Stimulated activated CD8-positive, alpha-beta memory T cell treated with anti-CD3 and anti-CD28 coated beads, Interleukin-7, amount 100 ng/mL, for 48 hours (primary cell): ENCODE data around the gene LZTS2.

ENCODE experiments used
- DNase-seq, 2 donors: peaks; one replicate each; pipeline ENCODE4 v3.0.0-alpha.2; 2020; ENCODE audit warnings: low read depth in 1 of 2; ENCODE audit errors: extremely low read depth in 1 of 2

The LZTS2 gene

DNA sequence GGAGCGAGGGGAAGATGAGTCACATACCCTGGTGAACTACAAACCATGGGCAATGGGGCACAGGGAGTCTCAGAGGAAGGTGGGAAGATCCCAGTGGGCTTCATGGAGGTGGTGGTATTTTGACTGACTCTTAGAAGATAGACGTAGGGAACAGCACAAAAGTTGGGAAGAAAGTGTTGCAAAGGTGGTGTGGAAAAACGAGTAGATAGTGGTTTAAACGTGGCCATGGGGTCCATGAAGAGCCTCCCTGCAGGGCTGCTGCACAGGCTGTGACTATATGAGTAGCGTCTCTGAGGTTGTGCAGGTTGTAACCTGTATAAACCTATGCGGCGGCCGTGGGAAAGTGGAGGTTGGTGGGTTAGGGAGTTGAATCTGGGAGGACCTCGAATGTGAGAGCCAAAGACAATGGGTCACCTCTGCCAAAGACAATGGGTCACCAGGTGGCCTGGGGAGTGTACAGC lies 13.8 kb downstream of the LZTS2 start:
- no peak for DNase-seq

DNA sequence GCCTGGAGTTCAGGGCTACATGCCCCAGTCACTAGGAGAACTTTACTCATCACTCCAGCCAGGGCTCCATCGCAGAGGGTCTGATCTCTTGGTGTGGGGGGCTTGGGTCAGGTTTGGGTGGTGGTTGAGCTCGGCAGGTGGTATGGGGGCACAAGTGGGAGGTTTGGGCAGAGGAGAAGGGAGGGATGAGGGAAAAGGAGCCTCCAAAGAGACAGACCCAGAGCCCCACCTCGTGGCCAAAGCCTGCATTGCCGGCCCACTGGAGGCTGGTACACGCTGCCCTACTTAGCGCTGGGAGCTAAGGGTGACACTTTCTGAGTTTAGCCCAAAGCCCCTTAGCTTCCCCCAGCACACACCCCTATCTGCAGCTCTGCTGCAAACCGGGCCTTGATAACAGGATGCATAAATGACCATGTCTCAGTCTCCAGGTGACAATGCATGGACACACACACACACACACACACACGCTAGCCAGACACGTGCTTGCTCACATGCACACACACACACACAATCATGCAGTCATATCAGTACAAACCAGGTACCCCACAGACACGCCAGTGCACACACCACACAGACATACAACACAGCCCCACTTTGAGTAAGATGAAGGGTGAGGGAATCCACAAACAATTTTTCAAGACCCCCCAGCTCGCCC lies 14.7 kb downstream of the LZTS2 start:
- DNase-seq, result peak; percentile 39 to 59

DNA sequence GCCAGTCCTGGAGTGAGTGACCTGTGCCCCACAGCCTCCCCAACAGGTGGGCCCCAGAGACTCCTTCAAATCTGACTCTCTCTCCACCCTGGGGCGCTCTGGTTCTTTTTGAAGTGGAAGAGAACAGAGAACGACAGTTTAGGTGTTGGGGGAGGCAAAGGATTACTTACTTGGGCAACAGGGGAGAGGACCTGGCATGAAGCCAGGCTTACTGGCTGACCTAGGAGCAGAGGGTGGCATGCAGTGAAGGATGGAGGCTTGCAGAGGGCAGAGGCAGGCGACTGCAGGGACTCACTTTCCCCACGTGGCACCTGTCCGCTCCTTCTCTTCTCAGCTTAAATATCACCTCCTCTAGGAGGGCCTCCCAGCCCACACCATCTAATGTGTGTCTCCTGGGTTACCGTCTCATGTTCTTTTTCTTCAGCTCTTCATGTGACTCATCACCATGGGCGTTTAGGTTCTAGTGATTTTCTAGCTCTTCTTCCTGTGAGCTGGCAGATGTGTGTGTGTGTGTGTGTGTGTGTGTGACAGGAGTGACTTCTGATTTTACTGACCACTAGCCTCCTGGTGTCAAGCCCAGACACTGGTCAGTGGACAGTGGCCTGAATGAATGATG lies 15.5 kb downstream of the LZTS2 start:
- DNase-seq, result no peak

DNA sequence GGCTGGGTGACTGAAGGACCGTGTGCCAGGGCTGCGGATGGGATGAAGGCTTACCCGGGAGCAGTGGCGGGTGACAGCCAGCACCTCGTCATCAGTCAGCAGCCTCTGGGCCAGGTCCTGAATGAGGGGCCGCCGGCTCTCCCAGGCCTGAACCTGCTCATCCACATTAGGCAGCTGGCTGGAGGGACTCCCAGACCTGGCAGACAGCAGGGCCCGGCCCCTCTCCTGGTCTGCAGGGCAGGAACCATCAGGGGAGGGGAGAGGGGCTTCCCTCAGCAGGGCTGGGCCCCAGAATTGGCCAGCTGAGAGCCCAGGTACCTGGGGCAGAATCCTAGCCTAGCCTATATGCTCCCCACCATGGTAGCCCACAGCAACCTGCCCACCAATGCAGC lies 16.0 kb downstream of the LZTS2 start:
- no peak for DNase-seq

DNA sequence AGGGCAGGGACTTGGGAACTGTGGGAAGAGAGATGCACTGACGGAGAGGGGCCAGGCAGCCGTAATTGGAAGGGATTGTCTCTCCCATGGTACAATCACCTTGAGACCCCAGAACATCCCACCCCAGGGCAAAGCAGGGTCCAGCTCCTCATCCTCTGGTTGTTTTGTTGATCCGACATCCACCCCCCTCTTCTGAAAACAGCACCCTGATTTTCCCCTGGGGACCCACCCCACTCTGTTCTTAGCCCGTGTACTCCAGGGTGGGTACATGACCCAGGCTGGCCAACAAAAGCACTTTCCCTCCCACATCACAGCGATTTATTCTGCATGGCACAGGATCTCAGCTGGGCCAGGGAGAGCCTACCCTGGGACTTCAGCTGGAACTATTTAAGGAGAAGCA lies 17.2 kb downstream of the LZTS2 start:
- DNase-seq, result no peak

- DNase-seq, result no peak
Measured at GRCh38 chr10:101018118-101018599, 18.6 kb downstream of the LZTS2 start.

GRCh38 chr10:101018600-101019439 lies 19.2 kb downstream of the LZTS2 start:
- DNase-seq, result peak; percentile 56 to 67

DNA sequence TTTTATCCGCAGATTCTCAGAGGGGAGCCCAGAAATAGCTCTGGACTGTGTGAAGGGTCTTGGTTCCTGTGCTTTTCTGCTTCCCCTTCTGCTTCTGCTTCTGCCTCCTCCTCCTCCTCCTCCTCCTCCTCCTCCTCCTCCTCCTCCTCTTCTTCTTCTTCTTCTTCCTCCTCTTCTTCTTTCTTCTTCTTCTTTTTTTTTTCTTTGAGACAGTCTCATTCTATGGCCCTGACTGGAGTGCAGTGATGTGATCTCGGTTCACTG lies 19.8 kb downstream of the LZTS2 start:
- no peak for DNase-seq

GRCh38 chr10:101020427-101021075 lies 20.9 kb downstream of the LZTS2 start:
- DNase-seq, result no peak

GRCh38 chr10:101021239-101021638 lies 21.6 kb downstream of the LZTS2 start:
- no peak for DNase-seq

GRCh38 chr10:101021692-101022251 lies 22.2 kb downstream of the LZTS2 start:
- DNase-seq, result no peak

DNA sequence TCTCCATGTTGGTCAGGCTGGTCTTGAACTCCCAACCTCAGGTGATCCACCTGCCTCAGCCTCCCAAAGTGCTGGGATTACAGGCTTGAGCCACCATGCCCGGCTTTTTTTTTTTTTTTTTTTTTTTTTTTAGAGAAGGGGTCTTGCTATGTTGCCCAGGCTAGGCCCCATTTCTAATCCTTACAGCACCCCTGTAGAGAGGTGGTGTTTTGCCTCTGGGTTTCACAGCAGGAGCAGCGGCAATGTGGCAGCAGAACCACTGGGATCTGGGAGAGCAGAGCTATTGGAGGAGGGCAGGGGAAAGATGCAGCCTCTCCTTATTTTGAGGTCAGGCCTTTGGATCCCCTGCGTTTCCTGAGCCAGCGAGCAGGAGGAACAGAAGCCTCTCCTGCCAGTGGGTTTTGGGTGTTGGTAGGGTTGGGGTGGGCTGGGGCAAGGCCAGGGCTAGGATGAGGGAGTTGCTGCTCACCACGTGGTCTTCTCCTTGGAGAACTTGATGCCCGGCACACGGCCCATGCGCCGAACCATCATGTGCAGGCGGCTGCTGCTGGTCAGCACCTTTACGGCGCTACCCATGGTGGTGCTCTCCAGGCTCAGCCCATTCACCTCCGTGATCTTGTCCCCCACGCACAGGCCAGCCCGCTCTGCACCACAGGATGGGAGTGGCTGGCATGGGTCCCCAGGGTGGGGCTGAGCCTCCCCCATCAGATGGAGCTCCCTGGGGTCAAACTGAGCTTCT lies 23.5 kb downstream of the LZTS2 start:
- no peak for DNase-seq

DNA sequence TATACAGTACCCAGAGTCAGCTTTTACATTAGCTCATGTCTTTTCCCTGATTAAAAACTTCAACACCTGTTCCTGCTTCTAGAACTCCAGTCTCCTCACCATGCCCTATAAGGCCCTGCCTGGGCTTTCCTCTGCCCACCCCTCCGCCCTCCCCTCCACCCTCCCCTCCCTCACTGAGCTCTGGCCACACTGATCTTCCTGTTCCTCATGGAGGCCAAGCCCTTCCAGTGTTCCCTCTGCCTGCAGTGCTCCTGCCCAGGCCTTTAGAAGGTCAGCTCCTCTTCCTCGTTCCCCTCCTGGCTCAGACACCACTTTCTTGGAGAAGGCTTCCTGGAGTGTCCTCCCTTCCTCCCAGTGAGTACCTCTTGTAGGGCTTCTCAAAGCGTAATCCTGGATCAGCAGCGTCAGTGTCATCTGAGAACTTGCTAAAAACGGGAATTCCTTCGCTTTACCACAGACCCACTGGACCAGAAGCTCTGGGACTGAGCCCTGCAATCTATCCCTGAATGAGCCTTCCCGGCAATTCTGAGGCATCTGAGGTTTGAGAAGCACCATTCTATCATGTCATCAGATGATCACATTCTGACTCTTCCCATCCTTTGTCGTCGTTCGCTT lies 27.6 kb downstream of the LZTS2 start:
- no peak for DNase-seq

GRCh38 chr10:101028446-101029337 lies 29.1 kb downstream of the LZTS2 start:
- DNase-seq, result no peak

DNA sequence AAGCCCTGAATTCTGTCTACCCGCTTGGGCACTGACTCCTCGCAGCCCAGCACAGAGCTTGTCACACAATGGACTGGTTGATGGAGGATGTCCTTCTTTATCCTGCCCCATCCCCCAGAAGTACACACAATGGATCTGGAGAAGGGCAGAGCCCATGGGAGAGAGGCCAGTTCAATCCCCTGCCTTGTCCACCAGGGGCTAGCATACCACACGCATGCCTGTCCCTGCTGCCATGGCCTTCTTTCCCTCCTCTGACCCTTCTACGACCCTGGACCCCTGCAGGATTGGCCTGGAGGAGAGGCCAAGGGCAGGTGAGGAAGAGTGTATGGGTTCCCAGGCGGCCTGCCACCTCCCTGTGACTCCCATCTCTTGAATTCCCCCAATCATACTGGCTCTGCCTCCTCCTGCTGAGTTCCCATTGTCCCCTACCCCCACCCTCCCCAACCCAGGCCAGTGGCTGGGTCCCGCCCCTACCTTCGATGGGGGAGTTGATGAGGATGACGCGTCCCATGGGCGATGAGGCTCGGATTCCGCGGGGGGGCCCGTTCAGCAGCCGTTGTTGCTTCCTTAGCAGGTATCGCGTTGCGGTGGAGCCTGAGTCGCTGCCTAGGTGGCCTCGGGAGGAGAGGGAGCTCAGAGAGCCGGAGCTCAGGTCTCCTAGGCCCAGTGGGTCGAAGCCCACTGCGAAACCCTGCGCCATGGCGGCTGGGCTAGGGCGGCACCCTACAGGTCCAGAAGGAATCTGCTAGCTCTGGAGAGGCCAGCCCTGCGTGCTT lies 30.1 kb downstream of the LZTS2 start:
- no peak for DNase-seq

- DNase-seq, result no peak
Measured at GRCh38 chr10:101030496-101031127, 31.0 kb downstream of the LZTS2 start.

DNA sequence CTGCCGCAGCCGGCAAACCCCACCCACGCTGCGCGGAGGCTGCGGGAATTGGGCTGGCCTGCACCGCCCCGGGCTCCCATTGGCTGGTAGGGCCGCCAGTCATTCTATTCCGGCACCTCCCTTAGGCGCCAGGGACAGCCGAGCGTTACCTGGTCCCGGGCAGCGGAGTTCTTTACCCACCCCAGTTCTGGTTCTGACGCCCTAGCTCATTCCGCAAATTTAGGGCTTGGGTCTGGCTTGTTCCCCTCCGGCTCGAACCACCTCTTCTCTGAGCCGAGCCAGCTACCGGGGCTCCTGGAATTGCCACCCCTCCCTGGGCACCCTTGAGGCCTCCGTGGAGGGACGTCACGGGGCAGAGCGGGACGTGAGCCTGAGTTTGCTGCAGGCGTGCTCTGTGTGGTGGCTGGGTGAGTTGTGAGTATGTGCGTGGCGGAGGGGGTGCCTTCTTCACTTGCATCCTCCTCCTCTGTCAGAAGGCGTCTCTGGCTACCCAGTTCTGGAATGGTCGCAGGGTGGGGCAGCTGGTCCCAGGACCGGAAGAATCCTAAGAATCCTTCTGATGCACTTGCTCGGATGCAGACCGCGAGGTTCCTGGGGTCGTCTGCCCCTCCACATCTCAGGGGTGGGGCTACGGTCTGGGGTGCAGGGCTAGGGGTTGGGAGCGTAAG lies 31.7 kb downstream of the LZTS2 start, which contains the start of the genes PDZD7 and SFXN3:
PDZD7 (minus strand) TSS at position 2 of the 668 bp plus-strand sequence. CDS start 910 bp downstream, outside the sequence.
SFXN3 (plus strand) TSS at position 107 of the 668 bp plus-strand sequence. CDS start 3,461 bp downstream, outside the sequence.
- DNase-seq, result peak; percentile 93
